Activated CD4-positive, alpha-beta T cell treated with anti-CD3 and anti-CD28 coated beads, Interleukin-2, amount 10 ng/mL, durations not matched to agents 24 days and 14 days (primary cell): ENCODE results near the gene WDR36. TPM values are rescaled to one million over a fixed set of nuclear protein-coding genes. Genes with fewer than 3 reads are reported as not detected.

Experiments used
- DNase-seq: peaks from one replicate; pipeline ENCODE4 v3.0.0; 2022
- H3K27ac Mint-ChIP-seq: one replicate; pipeline ENCODE4 v1.8.0; 2022; ENCODE audit warnings: mild to moderate bottlenecking, mixed read lengths
- H3K27me3 Mint-ChIP-seq: one replicate; pipeline ENCODE4 v1.8.0; 2022; ENCODE audit warnings: mixed read lengths
- H3K36me3 Mint-ChIP-seq: one replicate; pipeline ENCODE4 v1.8.0; 2022; ENCODE audit warnings: low read depth, mild to moderate bottlenecking, mixed read lengths
- H3K4me1 Mint-ChIP-seq: one replicate; pipeline ENCODE4 v1.8.0; 2021; ENCODE audit warnings: mixed read lengths
- H3K4me3 Mint-ChIP-seq: one replicate; pipeline ENCODE4 v1.8.0; 2022; ENCODE audit warnings: mild to moderate bottlenecking, moderate library complexity, mixed read lengths
- H3K9me3 Mint-ChIP-seq: one replicate; pipeline ENCODE4 v1.8.0; 2021; ENCODE audit warnings: mixed read lengths
- intact Hi-C: fragments of 100-400 bp; cut with micrococcal nuclease; formaldehyde crosslinking; loops from one replicate; pipeline ENCODE4 v1.15.1; 2023
- total RNA-seq: library from RNA; stranded (reverse); gene quantifications from 2 replicates; pipeline ENCODE4 v1.2.3, GENCODE V29; 2022

Gene WDR36
- total RNA-seq, result 90.1 and 97.7 TPM in 2 replicates

- H3K4me1 Mint-ChIP-seq, result peaks cover 22% of the 10 kb centered on the region
- intact Hi-C loops, result loop anchor here (1.0 to 5.0 kb wide), 8 partner anchors 19 to 1070 kb away; partner anchors contain the start of gene SLC25A46
- H3K4me3 Mint-ChIP-seq, result peak within 1 kb of the TSS; percentile 96
- peak within 1 kb of the TSS; percentile 98 for H3K27ac Mint-ChIP-seq
- H3K36me3 Mint-ChIP-seq, result peaks cover 29% of the 10 kb centered on the region
- DNase-seq, result peak; percentile 97
- H3K27me3 Mint-ChIP-seq, result peaks cover 2% of the 10 kb centered on the region
- peaks cover 4% of the 10 kb centered on the region for H3K9me3 Mint-ChIP-seq
These were observed at the start of gene WDR36 for GRCh38 chr5:111092062-111092853. Gene WDR36, plus strand, starts transcription at chr5:111092348. Its CDS starts 109 bp downstream, at chr5:111092457.

- no peaks in the 10 kb centered on the region for H3K4me1 Mint-ChIP-seq
- peaks cover 7% of the 10 kb centered on the region for H3K27me3 Mint-ChIP-seq
- H3K27ac Mint-ChIP-seq, result no peak overlapping the region
- no peak overlapping the region for H3K4me3 Mint-ChIP-seq
- H3K36me3 Mint-ChIP-seq, result no peaks in the 10 kb centered on the region
- H3K9me3 Mint-ChIP-seq, result no peaks in the 10 kb centered on the region
- intact Hi-C loops, result no loop called here
- DNase-seq, result no peak
These were observed 48.2 kb upstream of the WDR36 start for GRCh38 chr5:111043712-111044506.

DNA sequence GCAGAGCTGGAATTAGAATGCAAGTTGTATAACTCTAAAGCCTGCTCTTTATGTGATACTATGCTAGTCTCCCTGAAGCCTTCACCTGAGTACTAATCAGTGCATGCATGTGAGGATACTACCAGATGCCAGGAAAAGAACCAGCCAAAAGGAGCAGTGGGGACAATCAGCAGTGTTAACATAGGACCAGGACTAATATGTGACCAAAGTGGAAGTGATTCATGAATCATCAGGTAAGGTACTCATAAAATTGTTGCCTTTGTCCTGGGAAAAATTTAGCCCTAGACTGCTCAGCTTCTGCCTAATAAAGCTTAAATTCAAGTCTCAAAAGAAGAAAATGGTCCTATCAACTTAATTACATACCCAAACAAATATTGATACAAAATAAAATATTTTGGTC, 34.1 kb upstream of the WDR36 start:
- Mint-ChIP-seq H3K9me3 (no peaks in the 10 kb centered on the region), H3K4me3 (no peak overlapping the region), H3K27ac (no peak overlapping the region), H3K36me3 (no peaks in the 10 kb centered on the region), H3K4me1 (no peaks in the 10 kb centered on the region), H3K27me3 (peaks cover 19% of the 10 kb centered on the region)
- peak; percentile 10 for DNase-seq
- intact Hi-C loops, result no loop called here

GRCh38 chr5:111060169-111060568, 32.0 kb upstream of the WDR36 start:
- H3K36me3 Mint-ChIP-seq, result no peaks in the 10 kb centered on the region
- H3K9me3 Mint-ChIP-seq, result no peaks in the 10 kb centered on the region
- peaks cover 27% of the 10 kb centered on the region for H3K27me3 Mint-ChIP-seq
- no peak overlapping the region for H3K27ac Mint-ChIP-seq
- intact Hi-C loops, result no loop called here
- H3K4me1 Mint-ChIP-seq, result no peaks in the 10 kb centered on the region
- H3K4me3 Mint-ChIP-seq, result no peak overlapping the region
- DNase-seq, result no peak

- DNase-seq, result no peak
- no peaks in the 10 kb centered on the region for H3K9me3 Mint-ChIP-seq
- intact Hi-C loops, result no loop called here
- peaks cover 41% of the 10 kb centered on the region for H3K27me3 Mint-ChIP-seq
- H3K4me3 Mint-ChIP-seq, result no peak overlapping the region
- no peaks in the 10 kb centered on the region for H3K36me3 Mint-ChIP-seq
- H3K27ac Mint-ChIP-seq, result no peak overlapping the region
- H3K4me1 Mint-ChIP-seq, result no peaks in the 10 kb centered on the region
These were observed 30.5 kb upstream of the WDR36 start for GRCh38 chr5:111061618-111062017.

GRCh38 chr5:111063709-111064322, 28.3 kb upstream of the WDR36 start:
- no peaks in the 10 kb centered on the region for H3K4me1 Mint-ChIP-seq
- no peaks in the 10 kb centered on the region for H3K9me3 Mint-ChIP-seq
- H3K27ac Mint-ChIP-seq, result no peak overlapping the region
- peaks cover 48% of the 10 kb centered on the region for H3K27me3 Mint-ChIP-seq
- intact Hi-C loops, result no loop called here
- no peak for DNase-seq
- no peaks in the 10 kb centered on the region for H3K36me3 Mint-ChIP-seq
- H3K4me3 Mint-ChIP-seq, result no peak overlapping the region

GRCh38 chr5:111066261-111066938, 25.7 kb upstream of the WDR36 start:
- no peaks in the 10 kb centered on the region for H3K36me3 Mint-ChIP-seq
- no peak overlapping the region for H3K27ac Mint-ChIP-seq
- intact Hi-C loops, result no loop called here
- no peak overlapping the region for H3K4me3 Mint-ChIP-seq
- H3K27me3 Mint-ChIP-seq, result peaks cover 70% of the 10 kb centered on the region
- DNase-seq, result no peak
- peaks cover 7% of the 10 kb centered on the region for H3K4me1 Mint-ChIP-seq
- H3K9me3 Mint-ChIP-seq, result no peaks in the 10 kb centered on the region

GRCh38 chr5:111068213-111068612, 23.9 kb upstream of the WDR36 start:
- no peaks in the 10 kb centered on the region for H3K9me3 Mint-ChIP-seq
- no peaks in the 10 kb centered on the region for H3K36me3 Mint-ChIP-seq
- H3K4me3 Mint-ChIP-seq, result no peak overlapping the region
- no peak for DNase-seq
- peaks cover 85% of the 10 kb centered on the region for H3K27me3 Mint-ChIP-seq
- intact Hi-C loops, result no loop called here
- H3K4me1 Mint-ChIP-seq, result peaks cover 13% of the 10 kb centered on the region
- no peak overlapping the region for H3K27ac Mint-ChIP-seq

GRCh38 chr5:111069839-111070238, 22.3 kb upstream of the WDR36 start:
- no peak overlapping the region for H3K27ac Mint-ChIP-seq
- H3K9me3 Mint-ChIP-seq, result no peaks in the 10 kb centered on the region
- DNase-seq, result no peak
- H3K36me3 Mint-ChIP-seq, result no peaks in the 10 kb centered on the region
- intact Hi-C loops, result loop anchor here (5.0 kb wide), 2 partner anchors 313 to 333 kb away; partner anchors contain the start of gene SLC25A46
- H3K27me3 Mint-ChIP-seq, result peaks cover 90% of the 10 kb centered on the region
- H3K4me1 Mint-ChIP-seq, result peaks cover 20% of the 10 kb centered on the region
- H3K4me3 Mint-ChIP-seq, result no peak overlapping the region

GRCh38 chr5:111070272-111071134, 21.6 kb upstream of the WDR36 start:
- peak overlapping the region; percentile 61 for H3K4me3 Mint-ChIP-seq
- no peak overlapping the region for H3K27ac Mint-ChIP-seq
- H3K27me3 Mint-ChIP-seq, result peaks cover 87% of the 10 kb centered on the region
- no peaks in the 10 kb centered on the region for H3K9me3 Mint-ChIP-seq
- peak; percentile 69 for DNase-seq
- intact Hi-C loops, result loop anchor here (5.0 kb wide), 2 partner anchors 313 to 333 kb away; partner anchors contain the start of gene SLC25A46
- H3K4me1 Mint-ChIP-seq, result peaks cover 20% of the 10 kb centered on the region
- no peaks in the 10 kb centered on the region for H3K36me3 Mint-ChIP-seq

- no peaks in the 10 kb centered on the region for H3K36me3 Mint-ChIP-seq
- peaks cover 22% of the 10 kb centered on the region for H3K4me1 Mint-ChIP-seq
- intact Hi-C loops, result loop anchor here (5.0 kb wide), 2 partner anchors 314 to 334 kb away; partner anchors contain the start of gene SLC25A46
- H3K4me3 Mint-ChIP-seq, result peak within 1 kb of the TSS; percentile 93
- H3K9me3 Mint-ChIP-seq, result no peaks in the 10 kb centered on the region
- no peak for DNase-seq
- no peak within 1 kb of the TSS for H3K27ac Mint-ChIP-seq
- H3K27me3 Mint-ChIP-seq, result peaks cover 81% of the 10 kb centered on the region
These were observed 20.7 kb upstream of the WDR36 start, which contains the start of gene TSLP for GRCh38 chr5:111071413-111071812. Gene TSLP, plus strand, starts transcription at chr5:111071713. Its CDS starts 178 bp downstream, at chr5:111071891.

DNA sequence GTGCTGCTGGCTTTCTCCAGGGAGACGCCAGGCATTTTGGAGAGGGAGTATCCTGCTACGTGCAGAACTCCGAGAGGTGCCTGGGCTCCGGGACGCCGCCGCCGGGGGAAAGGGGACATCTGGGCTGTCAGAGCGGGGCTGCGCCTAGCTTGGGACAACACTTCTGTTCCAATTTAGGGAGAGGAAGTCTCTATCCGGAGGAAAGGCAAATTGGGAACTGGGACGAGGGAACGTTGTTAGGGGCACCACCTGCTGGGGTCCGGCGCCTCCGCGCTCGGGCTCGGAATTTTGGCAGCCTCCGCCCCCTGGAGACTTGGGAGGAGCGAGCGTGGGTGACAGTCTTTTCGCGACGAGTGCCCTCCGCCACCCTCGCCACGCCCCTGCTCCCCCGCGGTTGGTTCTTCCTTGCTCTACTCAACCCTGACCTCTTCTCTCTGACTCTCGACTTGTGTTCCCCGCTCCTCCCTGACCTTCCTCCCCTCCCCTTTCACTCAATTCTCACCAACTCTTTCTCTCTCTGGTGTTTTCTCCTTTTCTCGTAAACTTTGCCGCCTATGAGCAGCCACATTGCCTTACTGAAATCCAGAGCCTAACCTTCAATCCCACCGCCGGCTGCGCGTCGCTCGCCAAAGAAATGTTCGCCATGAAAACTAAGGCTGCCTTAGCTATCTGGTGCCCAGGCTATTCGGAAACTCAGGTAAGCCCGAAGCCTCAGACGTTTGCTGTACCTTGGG, 19.0 kb upstream of the WDR36 start:
- DNase-seq, result peak; percentile 88
- intact Hi-C loops, result loop anchor here (2.0 to 5.0 kb wide), 3 partner anchors 20 to 336 kb away; partner anchors contain the start of genes SLC25A46 and WDR36
- Mint-ChIP-seq H3K27me3 (peaks cover 71% of the 10 kb centered on the region), H3K4me3 (peak overlapping the region; percentile 93), H3K9me3 (no peaks in the 10 kb centered on the region), H3K36me3 (no peaks in the 10 kb centered on the region), H3K4me1 (peaks cover 22% of the 10 kb centered on the region), H3K27ac (no peak overlapping the region)
